Measurements from ENCODE around the gene ANKRD26. TPM values are rescaled to one million over a fixed set of nuclear protein-coding genes. Genes with fewer than 3 reads are reported as not detected.

Gene ANKRD26
- total RNA-seq, 1 donor from 2014 or later, result 7.7 TPM

DNA sequence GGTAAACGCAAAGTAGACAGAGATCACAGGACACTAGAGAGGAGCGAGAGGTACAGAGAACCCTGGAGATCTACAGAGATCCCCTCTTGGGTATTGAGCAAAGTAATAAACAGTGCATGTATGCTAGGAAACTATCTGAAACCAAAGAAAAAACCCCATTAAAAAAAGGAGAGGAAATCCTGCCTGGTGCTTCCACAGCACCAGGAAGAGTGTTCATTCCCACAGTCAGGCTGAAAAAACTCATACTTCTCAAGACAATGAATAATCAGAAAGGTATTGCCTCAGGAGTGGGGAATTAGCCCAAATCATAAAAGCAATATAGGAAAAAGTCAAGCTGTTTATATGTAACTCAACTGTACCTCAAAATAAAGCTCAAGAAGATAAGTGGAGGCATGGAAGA, 59.1 kb downstream of the ANKRD26 start:
- H3K4me3 Mint-ChIP-seq, result no peak overlapping the region
- no peaks in the 10 kb centered on the region for H3K9me3 Mint-ChIP-seq
- no peak for ATAC-seq (ENCODE audit: low read depth)
- peaks cover 64% of the 10 kb centered on the region for H3K36me3 Mint-ChIP-seq (ENCODE audit: low read depth)
- H3K4me1 Mint-ChIP-seq, result no peaks in the 10 kb centered on the region
- DNase-seq, result no peak
- ChIA-PET POLR2A (no interaction called here), CTCF (no interaction called here)
- TF ChIP-seq, protein P1, sequence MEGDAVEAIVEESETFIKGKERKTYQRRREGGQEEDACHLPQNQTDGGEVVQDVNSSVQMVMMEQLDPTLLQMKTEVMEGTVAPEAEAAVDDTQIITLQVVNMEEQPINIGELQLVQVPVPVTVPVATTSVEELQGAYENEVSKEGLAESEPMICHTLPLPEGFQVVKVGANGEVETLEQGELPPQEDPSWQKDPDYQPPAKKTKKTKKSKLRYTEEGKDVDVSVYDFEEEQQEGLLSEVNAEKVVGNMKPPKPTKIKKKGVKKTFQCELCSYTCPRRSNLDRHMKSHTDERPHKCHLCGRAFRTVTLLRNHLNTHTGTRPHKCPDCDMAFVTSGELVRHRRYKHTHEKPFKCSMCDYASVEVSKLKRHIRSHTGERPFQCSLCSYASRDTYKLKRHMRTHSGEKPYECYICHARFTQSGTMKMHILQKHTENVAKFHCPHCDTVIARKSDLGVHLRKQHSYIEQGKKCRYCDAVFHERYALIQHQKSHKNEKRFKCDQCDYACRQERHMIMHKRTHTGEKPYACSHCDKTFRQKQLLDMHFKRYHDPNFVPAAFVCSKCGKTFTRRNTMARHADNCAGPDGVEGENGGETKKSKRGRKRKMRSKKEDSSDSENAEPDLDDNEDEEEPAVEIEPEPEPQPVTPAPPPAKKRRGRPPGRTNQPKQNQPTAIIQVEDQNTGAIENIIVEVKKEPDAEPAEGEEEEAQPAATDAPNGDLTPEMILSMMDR (IDR thresholded peaks at IDR 0.05), result no peak
- intact Hi-C loops (cut with micrococcal nuclease), result no loop called here
- H3K27me3 Mint-ChIP-seq, result no peaks in the 10 kb centered on the region
- no peak overlapping the region for H3K27ac Mint-ChIP-seq

DNA sequence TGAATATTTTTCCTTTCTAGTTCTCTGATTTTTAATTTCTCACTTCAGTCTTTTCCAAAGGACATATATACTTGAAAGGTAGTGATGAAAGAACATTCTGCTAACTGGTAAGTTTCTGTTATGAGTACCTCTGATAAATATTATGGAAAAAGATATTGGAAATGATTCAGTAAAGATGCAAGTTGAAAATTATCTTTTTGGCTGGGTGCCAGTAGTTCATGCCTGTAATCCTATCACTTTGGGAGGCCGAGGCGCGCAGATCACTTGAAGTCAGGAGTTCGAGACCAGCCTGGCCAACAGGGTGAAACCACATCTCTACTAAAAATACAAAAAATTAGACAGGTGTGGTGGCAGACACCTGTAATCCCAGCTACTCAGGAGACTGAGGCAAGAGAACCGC, 62.1 kb downstream of the ANKRD26 start:
- ChIA-PET CTCF (no interaction called here), POLR2A (no interaction called here)
- H3K4me3 Mint-ChIP-seq, result no peak overlapping the region
- DNase-seq, result no peak
- TF ChIP-seq, protein P1 (IDR thresholded peaks at IDR 0.05), result no peak
- peaks cover 64% of the 10 kb centered on the region for H3K36me3 Mint-ChIP-seq (ENCODE audit: low read depth)
- no peaks in the 10 kb centered on the region for H3K9me3 Mint-ChIP-seq
- ATAC-seq (ENCODE audit: low read depth), result no peak
- no peaks in the 10 kb centered on the region for H3K27me3 Mint-ChIP-seq
- intact Hi-C loops (cut with micrococcal nuclease), result no loop called here
- no peaks in the 10 kb centered on the region for H3K4me1 Mint-ChIP-seq
- H3K27ac Mint-ChIP-seq, result no peak overlapping the region

DNA sequence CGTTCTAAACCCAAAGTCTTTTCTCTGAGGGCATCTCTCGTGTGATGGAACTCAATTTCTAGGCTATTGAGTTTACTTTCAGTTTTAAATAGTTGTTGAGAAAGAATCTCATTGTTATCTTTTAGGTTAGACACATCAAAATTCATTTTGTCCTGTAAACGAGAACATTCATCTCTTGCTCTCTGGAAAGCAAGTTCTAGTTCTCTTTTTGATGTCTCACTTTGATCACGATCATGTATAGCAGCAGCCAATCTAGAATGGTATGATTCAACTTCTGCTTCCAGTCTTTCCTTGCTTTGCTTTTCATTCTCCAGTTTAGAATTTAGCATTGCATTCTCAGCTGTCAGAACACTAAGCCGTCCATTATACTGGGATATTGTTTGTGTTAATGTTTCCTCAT, 65.1 kb downstream of the ANKRD26 start:
- Mint-ChIP-seq H3K27ac (no peak overlapping the region), H3K4me3 (no peak overlapping the region), H3K36me3 (ENCODE audit: low read depth) (peaks cover 50% of the 10 kb centered on the region), H3K27me3 (no peaks in the 10 kb centered on the region), H3K4me1 (no peaks in the 10 kb centered on the region), H3K9me3 (no peaks in the 10 kb centered on the region)
- ATAC-seq (ENCODE audit: low read depth) (no peak), DNase-seq (no peak)
- TF ChIP-seq, protein P1 (IDR thresholded peaks at IDR 0.05), result no peak
- ChIA-PET POLR2A (no interaction called here), CTCF (no interaction called here)
- intact Hi-C loops (cut with micrococcal nuclease), result no loop called here

DNA sequence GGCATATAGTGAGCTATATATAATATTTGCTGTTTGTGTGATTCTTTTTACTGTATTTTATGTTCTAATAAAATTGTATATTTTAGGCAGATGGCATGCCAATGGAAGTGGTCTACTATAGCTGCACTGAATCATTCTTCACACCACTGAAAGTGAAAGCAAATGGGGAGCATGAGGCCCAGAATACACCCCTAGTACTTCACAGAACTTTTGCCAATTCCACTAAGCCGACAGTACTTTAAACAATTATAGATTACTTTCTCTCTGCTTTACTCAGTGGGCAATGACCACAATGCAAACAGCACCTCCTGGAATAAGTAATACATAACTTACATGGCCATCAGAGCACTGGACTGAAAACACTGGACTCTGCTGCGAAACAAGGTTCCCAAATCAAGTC, 70.2 kb downstream of the ANKRD26 start:
- CTCF ChIA-PET, result no interaction called here
- TF ChIP-seq, protein P1 (IDR thresholded peaks at IDR 0.05), result no peak
- no peak overlapping the region for H3K27ac Mint-ChIP-seq
- no peak for ATAC-seq (ENCODE audit: low read depth)
- H3K9me3 Mint-ChIP-seq, result no peaks in the 10 kb centered on the region
- no peak for DNase-seq
- no peaks in the 10 kb centered on the region for H3K27me3 Mint-ChIP-seq
- peaks cover 47% of the 10 kb centered on the region for H3K36me3 Mint-ChIP-seq (ENCODE audit: low read depth)
- no peaks in the 10 kb centered on the region for H3K4me1 Mint-ChIP-seq
- H3K4me3 Mint-ChIP-seq, result no peak overlapping the region
- POLR2A ChIA-PET, result no interaction called here
- intact Hi-C loops (cut with micrococcal nuclease), result no loop called here

DNA sequence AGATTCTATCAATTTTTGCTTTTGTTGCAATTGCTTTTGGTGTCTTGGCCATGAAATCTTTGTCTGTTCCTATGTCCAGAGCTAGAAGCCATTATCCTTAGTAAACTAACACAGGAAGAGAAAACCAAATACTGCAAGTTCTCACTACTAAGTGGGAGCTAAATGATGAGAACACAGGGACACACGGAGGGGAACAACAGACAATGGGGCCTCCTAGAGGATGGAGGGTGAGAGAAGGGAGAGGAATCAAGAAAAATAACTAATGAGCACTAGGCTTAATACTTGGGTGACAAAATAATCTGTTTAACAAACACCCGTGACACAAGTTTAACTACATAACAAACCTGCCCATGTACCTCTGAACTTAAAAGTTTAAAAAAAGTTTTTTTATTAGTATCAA, 78.2 kb downstream of the ANKRD26 start:
- CTCF ChIA-PET, result no interaction called here

More for the DNA sequence above, 78.2 kb downstream of the ANKRD26 start:
- intact Hi-C loops (cut with micrococcal nuclease), result no loop called here
- H3K36me3 Mint-ChIP-seq (ENCODE audit: low read depth), result peaks cover 37% of the 10 kb centered on the region
- TF ChIP-seq, protein P1 (IDR thresholded peaks at IDR 0.05), result no peak
- no peak for DNase-seq
- H3K27me3 Mint-ChIP-seq, result no peaks in the 10 kb centered on the region
- H3K4me3 Mint-ChIP-seq, result no peak overlapping the region
- ATAC-seq (ENCODE audit: low read depth), result no peak
- H3K27ac Mint-ChIP-seq, result no peak overlapping the region
- POLR2A ChIA-PET, result no interaction called here
- no peaks in the 10 kb centered on the region for H3K9me3 Mint-ChIP-seq
- no peaks in the 10 kb centered on the region for H3K4me1 Mint-ChIP-seq
